ENCODE results near the gene CACNA1F. TPM values are rescaled to one million over a fixed set of nuclear protein-coding genes. Genes with fewer than 3 reads are reported as not detected.
"Not testable (repeated sequence)": the region's sequence is repeated elsewhere in the genome, so short reads cannot be mapped to it uniquely, and the experiment has no call there.

Gene CACNA1F
- total and polyA plus RNA-seq, 4 experiments from 2014 or later = 0.03 to 1.3 (median 1.2) TPM; not detected in 1

GRCh38 chrX:49177873-49178480 is 55.2 kb downstream of the CACNA1F start:
- POLR2A ChIA-PET (ENCODE audit: partially characterized antibody) = interaction anchor here (0.8 to 2.6 kb wide), 2 partner anchors 11 to 23 kb away, joined by 3 to 14 read pairs; no protein-coding TSS in a partner anchor
- H3K27ac Mint-ChIP-seq = peak overlapping the region in 3 of 7 donors; percentile 8 to 68 (median 65)

GRCh38 chrX:49177338-49177833 is 55.8 kb downstream of the CACNA1F start:
- Histone ChIP-seq H3K4me1 (ENCODE audit: insufficient read depth, low read length) (peaks cover 15% of the 10 kb centered on the region), H3K27ac (ENCODE audit: low read depth, low read length) (no peak overlapping the region), H3K36me3 (ENCODE audit: insufficient read depth, low read length) (peaks cover 10% of the 10 kb centered on the region), H3K4me3 (ENCODE audit: low read length in 2 of 2) (no peak overlapping the region), H3K27me3 (ENCODE audit: insufficient read depth, low read length) (no peaks in the 10 kb centered on the region), H3K9me3 (ENCODE audit: control insufficient read depth in 1 of 2, low read length in 2 of 2) (no peaks in the 10 kb centered on the region)
- Mint-ChIP-seq H3K36me3 (peaks cover 17 to 55% of the 10 kb centered on the region in 2 donors), H3K4me1 (peaks cover 8 to 27% (median 15%) of the 10 kb centered on the region in 4 donors), H3K9me3 (peaks cover 0 to 1% (median 0%) of the 10 kb centered on the region in 8 donors), H3K27ac (peak overlapping the region in 4 of 7 donors; percentile 8 to 68 (median 66)), H3K27me3 (no peaks in the 10 kb centered on the region), H3K4me3 (no peak overlapping the region)
- ChIA-PET CTCF (ENCODE audit: partially characterized antibody) (interaction anchor here (0.9 to 1.5 kb wide), 4 partner anchors 10 to 230 kb away, joined by 3 to 9 read pairs (median 3); no protein-coding TSS in a partner anchor), POLR2A (ENCODE audit: partially characterized antibody) (interaction anchor here (0.6 to 2.6 kb wide), 3 partner anchors 11 to 68 kb away, joined by 3 to 14 read pairs (median 3); no protein-coding TSS in a partner anchor)
- intact Hi-C loops (cut with micrococcal nuclease) = no loop called here
- peak in 1 of 5 donors; percentile 19 for DNase-seq

More at GRCh38 chrX:49177873-49178480, 55.2 kb downstream of the CACNA1F start:
- H3K9me3 ChIP-seq (ENCODE audit: control insufficient read depth in 1 of 2, low read length in 2 of 2) = no peaks in the 10 kb centered on the region
- H3K27ac ChIP-seq (ENCODE audit: low read depth, low read length) = no peak overlapping the region
- peaks cover 0 to 1% (median 0%) of the 10 kb centered on the region in 8 donors for H3K9me3 Mint-ChIP-seq
- no peaks in the 10 kb centered on the region for H3K27me3 Mint-ChIP-seq
- H3K4me3 ChIP-seq (ENCODE audit: low read length in 2 of 2) = no peak overlapping the region
- H3K4me1 Mint-ChIP-seq = peaks cover 7 to 22% (median 11%) of the 10 kb centered on the region in 4 donors
- no peak overlapping the region for H3K4me3 Mint-ChIP-seq
- H3K36me3 Mint-ChIP-seq = peaks cover 18 to 54% of the 10 kb centered on the region in 2 donors
- peaks cover 11% of the 10 kb centered on the region for H3K4me1 ChIP-seq (ENCODE audit: insufficient read depth, low read length)
- no peak for DNase-seq
- CTCF ChIA-PET (ENCODE audit: partially characterized antibody) = interaction anchor here (0.9 to 1.5 kb wide), 4 partner anchors 11 to 231 kb away, joined by 3 to 9 read pairs (median 3); no protein-coding TSS in a partner anchor
- intact Hi-C loops (cut with micrococcal nuclease) = no loop called here
- peaks cover 10% of the 10 kb centered on the region for H3K36me3 ChIP-seq (ENCODE audit: insufficient read depth, low read length)
- no peaks in the 10 kb centered on the region for H3K27me3 ChIP-seq (ENCODE audit: insufficient read depth, low read length)

- no peak overlapping the region for H3K27ac ChIP-seq (ENCODE audit: low read depth, low read length)
- Mint-ChIP-seq H3K9me3 (peaks cover 0 to 1% (median 0%) of the 10 kb centered on the region in 8 donors), H3K27me3 (no peaks in the 10 kb centered on the region), H3K27ac (peak overlapping the region in 3 of 7 donors; percentile 48 to 75 (median 53)), H3K36me3 (peaks cover 14 to 52% of the 10 kb centered on the region in 2 donors), H3K4me1 (peaks cover 8 to 32% (median 15%) of the 10 kb centered on the region in 4 donors), H3K4me3 (no peak overlapping the region)
- H3K4me1 ChIP-seq (ENCODE audit: insufficient read depth, low read length) = peaks cover 15% of the 10 kb centered on the region
- intact Hi-C loops (cut with micrococcal nuclease) = no loop called here
- no peaks in the 10 kb centered on the region for H3K27me3 ChIP-seq (ENCODE audit: insufficient read depth, low read length)
- no peak for DNase-seq
- no peak overlapping the region for H3K4me3 ChIP-seq (ENCODE audit: low read length in 2 of 2)
- CTCF ChIA-PET (ENCODE audit: partially characterized antibody) = interaction anchor here (0.9 to 1.5 kb wide), 5 partner anchors 10 to 230 kb away, joined by 3 to 9 read pairs (median 3); no protein-coding TSS in a partner anchor
- peaks cover 10% of the 10 kb centered on the region for H3K36me3 ChIP-seq (ENCODE audit: insufficient read depth, low read length)
- H3K9me3 ChIP-seq (ENCODE audit: control insufficient read depth in 1 of 2, low read length in 2 of 2) = no peaks in the 10 kb centered on the region
- POLR2A ChIA-PET (ENCODE audit: partially characterized antibody) = interaction anchor here (0.6 to 2.6 kb wide), 3 partner anchors 10 to 67 kb away, joined by 3 to 14 read pairs (median 3); no protein-coding TSS in a partner anchor
Observed at GRCh38 chrX:49176421-49177326, 56.5 kb downstream of the CACNA1F start.

- ChIA-PET POLR2A (ENCODE audit: partially characterized antibody) (interaction anchor here (1.1 to 1.7 kb wide), 2 partner anchors 9 to 15 kb away, joined by 5 to 6 read pairs; no protein-coding TSS in a partner anchor), CTCF (ENCODE audit: partially characterized antibody) (interaction anchor here (0.9 kb wide), 1 partner anchor 9 kb away, joined by 3 read pairs; no protein-coding TSS in a partner anchor)
- Histone ChIP-seq H3K27me3 (ENCODE audit: insufficient read depth, low read length) (no peaks in the 10 kb centered on the region), H3K4me1 (ENCODE audit: insufficient read depth, low read length) (peaks cover 15% of the 10 kb centered on the region), H3K4me3 (ENCODE audit: low read length in 2 of 2) (no peak overlapping the region), H3K9me3 (ENCODE audit: control insufficient read depth in 1 of 2, low read length in 2 of 2) (no peaks in the 10 kb centered on the region), H3K27ac (ENCODE audit: low read depth, low read length) (no peak overlapping the region), H3K36me3 (ENCODE audit: insufficient read depth, low read length) (peaks cover 10% of the 10 kb centered on the region)
- H3K27ac Mint-ChIP-seq = peak overlapping the region in 2 of 7 donors; percentile 22 to 59
- H3K4me3 Mint-ChIP-seq = no peak overlapping the region
- peaks cover 8 to 35% (median 15%) of the 10 kb centered on the region in 4 donors for H3K4me1 Mint-ChIP-seq
- no peak for DNase-seq
- H3K9me3 Mint-ChIP-seq = peaks cover 0 to 1% (median 0%) of the 10 kb centered on the region in 8 donors
- H3K36me3 Mint-ChIP-seq = peaks cover 14 to 49% of the 10 kb centered on the region in 2 donors
- intact Hi-C loops (cut with micrococcal nuclease) = no loop called here
- no peaks in the 10 kb centered on the region for H3K27me3 Mint-ChIP-seq
Observed at GRCh38 chrX:49175435-49176274, 57.5 kb downstream of the CACNA1F start.

GRCh38 chrX:49174723-49175122 is 58.4 kb downstream of the CACNA1F start:
- Histone ChIP-seq H3K4me1 (ENCODE audit: insufficient read depth, low read length) (peaks cover 15% of the 10 kb centered on the region), H3K36me3 (ENCODE audit: insufficient read depth, low read length) (peaks cover 10% of the 10 kb centered on the region), H3K27me3 (ENCODE audit: insufficient read depth, low read length) (no peaks in the 10 kb centered on the region), H3K4me3 (ENCODE audit: low read length in 2 of 2) (no peak overlapping the region), H3K27ac (ENCODE audit: low read depth, low read length) (no peak overlapping the region), H3K9me3 (ENCODE audit: control insufficient read depth in 1 of 2, low read length in 2 of 2) (no peaks in the 10 kb centered on the region)
- ChIA-PET POLR2A (ENCODE audit: partially characterized antibody) (interaction anchor here (1.1 to 1.7 kb wide), 2 partner anchors 8 to 16 kb away, joined by 5 to 6 read pairs; no protein-coding TSS in a partner anchor), CTCF (ENCODE audit: partially characterized antibody) (no interaction called here)
- H3K36me3 Mint-ChIP-seq = peaks cover 14 to 44% of the 10 kb centered on the region in 2 donors
- DNase-seq = no peak
- H3K4me1 Mint-ChIP-seq = peaks cover 8 to 35% (median 15%) of the 10 kb centered on the region in 4 donors
- no peak overlapping the region for H3K4me3 Mint-ChIP-seq
- no peaks in the 10 kb centered on the region for H3K27me3 Mint-ChIP-seq
- H3K9me3 Mint-ChIP-seq = peaks cover 0 to 1% (median 0%) of the 10 kb centered on the region in 8 donors
- intact Hi-C loops (cut with micrococcal nuclease) = no loop called here
- peak overlapping the region in 3 of 7 donors; percentile 42 to 73 (median 73) for H3K27ac Mint-ChIP-seq

- intact Hi-C loops (cut with micrococcal nuclease) = loop anchor here (2.0 kb wide), 1 partner anchor 13 kb away; the partner anchor contains the start of gene PRICKLE3
- peak overlapping the region; percentile 76 for H3K27ac ChIP-seq (ENCODE audit: low read depth, low read length)
Observed at GRCh38 chrX:49173544-49173943, 59.6 kb downstream of the CACNA1F start.

More at GRCh38 chrX:49173544-49173943, 59.6 kb downstream of the CACNA1F start:
- Histone ChIP-seq H3K4me1 (ENCODE audit: insufficient read depth, low read length) (peaks cover 15% of the 10 kb centered on the region), H3K36me3 (ENCODE audit: insufficient read depth, low read length) (peaks cover 10% of the 10 kb centered on the region)
- H3K9me3 ChIP-seq (ENCODE audit: control insufficient read depth in 1 of 2, low read length in 2 of 2); DNase-seq; H3K27me3 Mint-ChIP-seq; H3K4me3 ChIP-seq (ENCODE audit: low read length in 2 of 2); H3K27me3 ChIP-seq (ENCODE audit: insufficient read depth, low read length); CTCF ChIA-PET (ENCODE audit: partially characterized antibody); H3K9me3 Mint-ChIP-seq; POLR2A ChIA-PET (ENCODE audit: partially characterized antibody): not testable (repeated sequence)
- peaks cover 8 to 40% (median 15%) of the 10 kb centered on the region in 4 donors for H3K4me1 Mint-ChIP-seq
- H3K4me3 Mint-ChIP-seq = peak overlapping the region in 5 of 8 donors; percentile 81 to 90 (median 86)
- H3K27ac Mint-ChIP-seq = peak overlapping the region; percentile 34 to 91 (median 85)
- peaks cover 14 to 37% of the 10 kb centered on the region in 2 donors for H3K36me3 Mint-ChIP-seq
